Fibroblast of lung (primary cell): ENCODE results near the gene CDYL2. TPM values are rescaled to one million over a fixed set of nuclear protein-coding genes. Genes with fewer than 3 reads are reported as not detected.

Experiments
- DNase-seq, 2 donors: peaks; one replicate each; pipeline versions ENCODE4 v3.0.0 to v3.0.0-alpha.2; 2010; ENCODE audit warnings: low read depth in 2 of 2
- H2AFZ ChIP-seq: 2 replicates; pipeline ENCODE4 v1.5.1; 2012; ENCODE audit warnings: low read length, control low read depth, inconsistent platforms
- H3K27ac ChIP-seq: 2 replicates; pipeline ENCODE4 v1.5.1; 2011; ENCODE audit warnings: low read length, control low read depth; ENCODE audit not compliant: insufficient read depth
- H3K27me3 ChIP-seq: 2 replicates; pipeline ENCODE4 v1.5.1; 2011; ENCODE audit warnings: mild to moderate bottlenecking, low read length; ENCODE audit not compliant: control insufficient read depth, insufficient read depth
- H3K36me3 ChIP-seq: 2 replicates; pipeline ENCODE4 v1.5.1; 2011; ENCODE audit warnings: low read length; ENCODE audit not compliant: control insufficient read depth, insufficient read depth
- H3K4me1 ChIP-seq: 2 replicates; pipeline ENCODE4 v1.5.1; 2011; ENCODE audit warnings: low read length; ENCODE audit not compliant: control insufficient read depth, insufficient read depth; ENCODE audit errors: extremely low read depth
- H3K4me2 ChIP-seq: 2 replicates; pipeline ENCODE4 v1.5.1; 2011; ENCODE audit warnings: low read length, control low read depth; ENCODE audit not compliant: insufficient read depth; ENCODE audit errors: extremely low read depth
- H3K4me3 ChIP-seq, 4 experiments: fragments of 200-600 bp in 1 of 4; sonication (generic) in 1 of 4; replicated peaks in 1 of 4; 2 replicates each; pipeline ENCODE4 v1.5.1; 2011 to 2016; ENCODE audit warnings: low read length in 4 of 4, low read depth in 3 of 4, mild to moderate bottlenecking in 3 of 4, control low read depth in 2 of 4, inconsistent platforms in 1 of 4, mixed read lengths in 1 of 4; ENCODE audit not compliant: insufficient read depth in 1 of 4; ENCODE audit errors: control extremely low read depth in 1 of 4
- H3K79me2 ChIP-seq: 2 replicates; pipeline ENCODE4 v1.5.1; 2012; ENCODE audit warnings: mild to moderate bottlenecking, low read length, inconsistent platforms; ENCODE audit not compliant: control insufficient read depth, insufficient read depth
- H3K9ac ChIP-seq: 2 replicates; pipeline ENCODE4 v1.5.1; 2011; ENCODE audit warnings: mild to moderate bottlenecking, low read length, control low read depth; ENCODE audit not compliant: insufficient read depth
- H3K9me3 ChIP-seq: 2 replicates; pipeline ENCODE4 v1.5.1; 2012; ENCODE audit warnings: low read depth, low read length; ENCODE audit not compliant: control insufficient read depth, insufficient read depth
- H4K20me1 ChIP-seq: 2 replicates; pipeline ENCODE4 v1.5.1; 2011; ENCODE audit warnings: low read length; ENCODE audit not compliant: control insufficient read depth, insufficient read depth; ENCODE audit errors: extremely low read depth
- EZH2 ChIP-seq: IDR thresholded peaks from 2 replicates; pipeline ENCODE4 v1.5.1; 2012; ENCODE audit warnings: low read length, control low read depth, mild to moderate bottlenecking; ENCODE audit errors: missing control alignments
- polyA plus RNA-seq, 2 donors: library from polyadenylated mRNA; depleted of rRNA in 1 of 2; stranded (reverse) in 1 of 2; unstranded in 1 of 2; fragments of >200 nt; gene quantifications; 2 replicates each; pipeline ENCODE4 v1.2.1, GENCODE V29; 2011 to 2012; ENCODE audit warnings: missing spikeins in 1 of 2
- total RNA-seq: library from RNA; depleted of rRNA; stranded (reverse); fragments of >200 nt; gene quantifications from 2 replicates; pipeline ENCODE4 v1.2.1, GENCODE V29; 2014
- TF ChIP-seq, protein P1 (sequence below), 2 donors: IDR thresholded peaks in 1 of 2; conservative IDR thresholded peaks in 1 of 2; 1 replicate in 1 of 2; 2 replicates in 1 of 2; pipeline ENCODE4 v1.5.1; 2011 to 2012; ENCODE audit warnings: low read length in 2 of 2, control low read depth in 1 of 2, inconsistent platforms in 1 of 2, low read depth in 1 of 2, mild to moderate bottlenecking in 1 of 2

CDYL2 gene
- total and polyA plus RNA-seq, 2 donors (not counting 1 experiment from before 2014, with no cell fraction given): 1.1 to 3.5 TPM

DNA sequence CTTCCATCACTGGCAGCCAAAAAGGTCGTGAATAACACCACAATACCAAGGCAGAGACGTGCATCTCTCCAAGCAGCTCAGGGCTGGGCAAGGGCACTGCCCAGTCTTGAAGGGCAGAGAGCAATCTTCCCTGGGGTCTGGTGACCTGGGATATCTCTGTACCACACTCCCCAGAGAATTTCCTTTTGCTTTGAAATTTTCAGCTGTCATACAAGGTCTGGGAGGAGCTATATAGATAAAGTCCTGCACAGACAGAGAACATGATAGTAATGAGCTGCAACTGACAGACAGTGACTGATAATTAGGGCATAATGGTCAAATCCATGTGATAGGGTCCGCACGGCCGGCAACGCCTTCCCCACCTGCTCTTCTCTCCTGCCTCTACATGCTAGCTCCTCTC, 195.5 kb downstream of the CDYL2 start:
- Histone ChIP-seq H4K20me1 (no peaks in the 10 kb centered on the region), H3K27me3 (no peaks in the 10 kb centered on the region), H3K36me3 (no peaks in the 10 kb centered on the region), H3K4me3 (no peak overlapping the region), H3K4me2 (no peak overlapping the region), H2AFZ (no peak overlapping the region), H3K9me3 (no peaks in the 10 kb centered on the region), H3K79me2 (no peaks in the 10 kb centered on the region), H3K4me1 (no peaks in the 10 kb centered on the region), H3K27ac (no peak overlapping the region), H3K9ac (no peak overlapping the region)
- no peak for DNase-seq
- TF ChIP-seq, protein P1, sequence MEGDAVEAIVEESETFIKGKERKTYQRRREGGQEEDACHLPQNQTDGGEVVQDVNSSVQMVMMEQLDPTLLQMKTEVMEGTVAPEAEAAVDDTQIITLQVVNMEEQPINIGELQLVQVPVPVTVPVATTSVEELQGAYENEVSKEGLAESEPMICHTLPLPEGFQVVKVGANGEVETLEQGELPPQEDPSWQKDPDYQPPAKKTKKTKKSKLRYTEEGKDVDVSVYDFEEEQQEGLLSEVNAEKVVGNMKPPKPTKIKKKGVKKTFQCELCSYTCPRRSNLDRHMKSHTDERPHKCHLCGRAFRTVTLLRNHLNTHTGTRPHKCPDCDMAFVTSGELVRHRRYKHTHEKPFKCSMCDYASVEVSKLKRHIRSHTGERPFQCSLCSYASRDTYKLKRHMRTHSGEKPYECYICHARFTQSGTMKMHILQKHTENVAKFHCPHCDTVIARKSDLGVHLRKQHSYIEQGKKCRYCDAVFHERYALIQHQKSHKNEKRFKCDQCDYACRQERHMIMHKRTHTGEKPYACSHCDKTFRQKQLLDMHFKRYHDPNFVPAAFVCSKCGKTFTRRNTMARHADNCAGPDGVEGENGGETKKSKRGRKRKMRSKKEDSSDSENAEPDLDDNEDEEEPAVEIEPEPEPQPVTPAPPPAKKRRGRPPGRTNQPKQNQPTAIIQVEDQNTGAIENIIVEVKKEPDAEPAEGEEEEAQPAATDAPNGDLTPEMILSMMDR (conservative IDR thresholded peaks at IDR 0.05 in 1 of 2, IDR thresholded peaks at IDR 0.05 in 1 of 2; ENCODE audit: low read depth in 1 of 2, low read length in 2 of 2): no peak
- no peak for TF ChIP-seq EZH2

DNA sequence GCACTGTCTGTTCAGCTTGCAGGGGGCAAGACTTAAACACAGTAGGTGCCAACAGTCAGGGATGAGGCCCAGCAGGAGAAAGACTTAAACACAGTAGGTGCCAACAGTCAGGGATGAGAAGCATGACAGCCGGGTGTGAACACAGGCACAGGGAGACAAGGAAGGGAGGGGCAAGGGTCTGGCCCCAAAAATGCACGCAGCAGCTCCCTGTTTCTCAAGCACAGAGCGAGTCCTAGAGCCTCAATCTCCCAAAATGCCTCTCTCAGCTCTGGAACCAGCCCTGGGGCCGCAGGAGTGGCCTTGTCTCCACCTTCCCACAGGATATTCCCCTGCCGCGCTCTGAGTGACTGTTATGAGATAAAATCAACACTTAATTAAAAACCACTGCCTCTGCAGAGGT, 197.2 kb downstream of the CDYL2 start:
- H3K79me2 ChIP-seq: no peaks in the 10 kb centered on the region
- no peaks in the 10 kb centered on the region for H4K20me1 ChIP-seq
- TF ChIP-seq EZH2: no peak
- TF ChIP-seq, protein P1 (conservative IDR thresholded peaks at IDR 0.05 in 1 of 2, IDR thresholded peaks at IDR 0.05 in 1 of 2; ENCODE audit: low read depth in 1 of 2, low read length in 2 of 2): no peak
- no peaks in the 10 kb centered on the region for H3K27me3 ChIP-seq
- H3K4me3 ChIP-seq: no peak overlapping the region
- no peak overlapping the region for H3K9ac ChIP-seq
- no peak for DNase-seq
- H3K4me2 ChIP-seq: no peak overlapping the region
- H3K27ac ChIP-seq: no peak overlapping the region
- H3K4me1 ChIP-seq: no peaks in the 10 kb centered on the region
- H3K36me3 ChIP-seq: no peaks in the 10 kb centered on the region
- H2AFZ ChIP-seq: no peak overlapping the region
- H3K9me3 ChIP-seq: no peaks in the 10 kb centered on the region

DNA sequence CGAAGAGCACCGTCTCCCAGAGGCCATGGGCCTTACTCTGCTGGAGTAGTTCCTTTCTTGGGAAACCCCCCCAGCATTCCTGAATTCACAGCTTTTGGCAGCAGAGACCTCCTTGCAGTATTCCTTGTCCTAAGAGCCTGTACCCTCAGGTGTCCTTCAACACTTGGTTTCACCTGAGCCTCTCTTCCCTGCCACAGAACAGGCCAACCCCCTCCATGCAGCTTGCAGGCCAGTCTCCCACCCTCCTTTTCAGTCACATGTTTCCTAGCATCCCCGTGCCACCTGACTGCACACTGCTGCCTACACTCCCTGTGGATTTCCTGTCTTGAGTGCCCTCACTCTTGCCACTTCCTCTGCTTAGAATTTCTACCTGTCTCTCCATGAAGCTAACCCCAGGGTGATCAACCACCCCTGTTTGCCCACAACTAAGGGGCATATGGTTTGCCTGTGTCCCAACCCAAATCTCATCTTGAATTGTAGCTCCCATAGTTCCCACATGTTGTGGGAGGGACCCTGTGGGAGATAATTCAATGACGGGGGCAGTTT, 198.1 kb downstream of the CDYL2 start:
- Histone ChIP-seq H3K27me3 (no peaks in the 10 kb centered on the region), H3K27ac (no peak overlapping the region), H3K4me3 (no peak overlapping the region), H2AFZ (no peak overlapping the region), H4K20me1 (no peaks in the 10 kb centered on the region), H3K4me2 (no peak overlapping the region), H3K9ac (no peak overlapping the region), H3K36me3 (no peaks in the 10 kb centered on the region), H3K79me2 (no peaks in the 10 kb centered on the region), H3K4me1 (no peaks in the 10 kb centered on the region), H3K9me3 (no peaks in the 10 kb centered on the region)
- no peak for DNase-seq
- no peak for TF ChIP-seq EZH2
- TF ChIP-seq, protein P1 (conservative IDR thresholded peaks at IDR 0.05 in 1 of 2, IDR thresholded peaks at IDR 0.05 in 1 of 2; ENCODE audit: low read depth in 1 of 2, low read length in 2 of 2): no peak
